KOPT-K1 (cell line): ENCODE results near the gene SPATA32.
A peak's percentile ranks its signal among the peaks of the same experiment; 100 is the strongest.

ENCODE experiments used
- H3K27ac ChIP-seq: fragments of 200-600 bp; sonication (generic); 2 replicates; pipeline ENCODE4 v1.5.1; 2016; ENCODE audit warnings: antibody characterized with exemption, mild to moderate bottlenecking, low read depth, low read length; ENCODE audit not compliant: poor library complexity, severe bottlenecking
- H3K36me3 ChIP-seq: fragments of 200-600 bp; sonication (generic); 2 replicates; pipeline ENCODE4 v1.5.1; 2017; ENCODE audit warnings: antibody characterized with exemption, mild to moderate bottlenecking, low read length, moderate library complexity; ENCODE audit not compliant: insufficient read depth
- H3K9me3 ChIP-seq: fragments of 200-600 bp; sonication (generic); 2 replicates; pipeline ENCODE4 v1.5.1; 2017; ENCODE audit warnings: antibody characterized with exemption, low read length, mild to moderate bottlenecking; ENCODE audit not compliant: insufficient read depth, poor library complexity, severe bottlenecking

The SPATA32 gene

DNA sequence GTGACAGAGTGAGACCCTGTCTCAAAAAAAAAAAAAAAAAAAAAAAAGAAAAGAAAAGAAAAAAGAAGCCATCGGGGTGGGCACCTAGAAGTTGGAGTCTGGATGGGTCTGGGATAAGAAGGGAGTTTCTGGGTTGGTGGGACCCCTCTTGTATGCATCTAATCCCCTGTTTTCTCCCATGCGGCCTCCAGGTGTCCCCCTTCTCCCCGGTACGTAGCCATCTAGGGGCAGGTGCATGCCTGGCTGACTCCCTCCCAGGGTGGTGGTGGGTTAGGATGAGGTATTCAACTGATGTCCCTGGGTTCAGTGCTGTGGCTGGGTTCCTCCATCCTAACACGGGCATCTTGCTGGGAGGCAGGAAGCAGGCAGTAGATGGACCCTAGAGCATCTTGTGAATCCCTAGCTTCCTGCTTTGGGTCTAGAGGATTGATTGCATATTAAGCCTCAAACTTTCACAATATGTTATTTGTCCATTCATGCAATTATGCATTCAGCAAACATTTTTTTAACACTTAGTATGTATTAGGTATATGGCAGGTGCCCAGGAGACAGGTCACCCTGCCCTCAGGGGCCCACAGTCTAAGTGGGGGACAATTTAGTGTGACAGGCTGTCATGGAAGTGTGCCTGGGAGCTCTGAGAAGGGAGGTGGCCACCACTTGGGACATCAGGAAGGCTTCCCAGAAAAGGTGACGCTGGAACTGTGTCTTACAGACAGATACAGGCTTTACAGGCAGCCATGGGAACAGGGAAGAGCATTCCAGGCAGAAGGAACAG is 27.1 kb downstream of the SPATA32 start:
- no peaks in the 10 kb centered on the region for H3K9me3 ChIP-seq
- peak overlapping the region; percentile 22 for H3K27ac ChIP-seq

DNA sequence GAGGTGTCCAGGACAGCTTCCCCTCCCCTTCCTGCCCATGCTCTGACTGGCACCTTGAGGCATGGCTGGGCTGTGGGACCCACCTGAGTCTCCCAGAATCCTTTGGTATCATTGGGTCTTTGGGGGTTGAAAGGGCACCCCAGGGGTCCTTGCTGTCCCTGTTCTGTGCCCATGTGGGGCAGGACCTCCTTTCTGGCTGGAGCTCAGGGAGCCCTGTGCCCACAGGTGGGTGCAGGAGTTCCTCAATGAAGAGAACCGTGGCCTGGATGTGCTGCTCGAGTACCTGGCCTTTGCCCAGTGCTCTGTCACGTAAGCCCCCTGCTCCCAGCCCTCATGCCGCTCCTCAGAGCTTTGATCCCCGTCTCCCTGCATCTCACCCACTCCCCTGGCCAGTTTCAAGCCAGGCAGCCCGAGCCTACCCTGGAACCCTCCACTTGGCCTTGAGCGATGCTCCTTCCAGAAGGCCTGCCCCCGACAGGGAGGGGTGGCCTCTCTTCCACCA is 28.4 kb downstream of the SPATA32 start:
- H3K36me3 ChIP-seq: peaks cover 72% of the 10 kb centered on the region

More for the DNA sequence above, 27.1 kb downstream of the SPATA32 start:
- peaks cover 86% of the 10 kb centered on the region for H3K36me3 ChIP-seq

GRCh38 chr17:45232514-45233422 is 29.1 kb downstream of the SPATA32 start:
- Histone ChIP-seq H3K36me3 (peaks cover 65% of the 10 kb centered on the region), H3K9me3 (no peaks in the 10 kb centered on the region), H3K27ac (peak overlapping the region; percentile 36)

More for the DNA sequence above, 28.4 kb downstream of the SPATA32 start:
- Histone ChIP-seq H3K9me3 (no peaks in the 10 kb centered on the region), H3K27ac (peak overlapping the region; percentile 36)

DNA sequence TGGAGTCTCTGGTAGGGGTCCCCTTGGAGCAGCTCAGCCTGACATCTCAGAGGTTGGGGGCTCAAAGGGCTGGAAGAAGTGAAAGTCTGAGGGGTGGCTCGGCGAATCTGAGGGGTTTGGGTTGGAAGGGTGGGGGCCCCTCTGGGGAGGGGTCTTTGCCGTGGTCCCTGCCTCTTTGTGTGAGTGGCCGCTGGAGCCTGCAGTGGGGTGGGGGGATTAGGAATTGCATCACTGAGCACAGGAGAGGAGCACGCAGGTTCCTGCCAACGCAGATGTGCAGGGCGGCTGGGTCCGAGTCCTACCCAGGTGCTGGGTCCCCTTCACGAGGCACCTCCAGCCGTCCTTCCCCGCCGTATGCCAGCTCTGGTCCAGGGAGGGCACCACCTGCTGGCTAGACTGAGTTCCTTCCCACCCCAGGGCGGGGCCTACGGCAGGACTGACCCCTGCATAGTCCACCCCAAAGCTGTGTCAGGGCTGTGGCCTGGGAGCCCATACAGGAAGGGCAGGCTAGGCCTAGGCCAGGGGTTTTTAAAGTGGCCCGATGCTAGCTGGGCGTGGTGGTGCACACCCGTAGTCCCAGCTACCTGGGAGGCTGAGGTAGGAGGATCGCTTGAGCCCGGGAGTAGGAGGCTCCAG is 30.3 kb downstream of the SPATA32 start:
- no peaks in the 10 kb centered on the region for H3K9me3 ChIP-seq
- peaks cover 53% of the 10 kb centered on the region for H3K36me3 ChIP-seq
- H3K27ac ChIP-seq: peak overlapping the region; percentile 98

GRCh38 chr17:45230787-45231480 is 31.0 kb downstream of the SPATA32 start:
- Histone ChIP-seq H3K36me3 (peaks cover 47% of the 10 kb centered on the region), H3K27ac (peak overlapping the region; percentile 98), H3K9me3 (no peaks in the 10 kb centered on the region)

DNA sequence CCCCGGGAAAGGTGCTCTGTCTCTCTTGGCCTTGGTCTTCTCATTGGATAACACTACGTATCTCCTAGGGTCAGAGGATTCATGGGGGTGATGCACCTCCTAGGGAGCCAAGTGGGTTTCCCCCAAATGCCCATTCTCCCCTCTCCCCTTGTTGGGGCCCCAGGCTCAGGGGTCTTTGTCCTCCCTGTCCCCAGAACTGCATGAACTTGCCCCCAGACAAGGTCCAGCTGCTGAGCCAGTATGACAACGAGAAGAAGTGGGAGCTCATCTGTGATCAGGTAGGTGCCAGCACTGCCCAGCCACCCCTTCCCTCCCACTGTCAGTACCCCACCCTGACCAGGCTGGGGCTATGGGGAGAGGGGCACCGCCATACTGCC is 31.5 kb downstream of the SPATA32 start:
- H3K36me3 ChIP-seq: peaks cover 41% of the 10 kb centered on the region
- peak overlapping the region; percentile 98 for H3K27ac ChIP-seq
- no peaks in the 10 kb centered on the region for H3K9me3 ChIP-seq

DNA sequence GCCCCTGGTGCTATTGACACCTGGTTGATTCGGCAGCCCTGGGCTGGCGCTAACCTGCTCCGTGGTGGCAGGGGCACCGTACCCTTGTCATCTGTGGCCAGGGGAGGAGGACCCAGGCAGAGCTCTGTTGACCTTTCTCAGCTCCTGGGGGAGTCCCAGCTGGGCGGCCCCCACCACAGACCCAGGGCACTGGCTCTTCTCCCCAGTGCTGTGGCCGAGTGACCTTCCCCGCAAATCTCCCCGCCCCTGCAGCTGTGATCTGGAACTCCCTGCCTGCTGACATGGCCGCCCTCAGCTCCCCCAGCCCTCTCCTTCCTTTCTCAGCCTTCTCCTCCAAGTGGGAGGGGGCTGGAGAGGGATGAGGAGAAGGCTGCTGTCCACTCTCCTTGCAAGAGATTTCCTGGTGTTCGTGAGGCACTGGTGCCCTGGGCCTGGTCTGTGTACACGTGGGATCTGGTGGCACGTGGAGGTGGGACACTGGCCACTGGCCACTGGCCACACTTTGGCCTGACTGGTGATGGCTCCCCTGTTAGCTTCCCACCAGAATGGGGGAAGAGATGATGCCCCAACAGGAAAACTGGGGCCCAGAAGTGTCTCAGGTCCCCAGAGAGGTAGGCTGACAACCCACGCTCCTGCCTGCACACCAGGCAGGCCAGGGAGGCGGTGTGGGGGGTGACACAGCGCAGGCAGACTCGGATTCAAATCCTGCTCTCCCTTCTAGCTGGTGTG is 32.0 kb downstream of the SPATA32 start:
- peak overlapping the region; percentile 98 for H3K27ac ChIP-seq
- H3K9me3 ChIP-seq: no peaks in the 10 kb centered on the region
- peaks cover 36% of the 10 kb centered on the region for H3K36me3 ChIP-seq

DNA sequence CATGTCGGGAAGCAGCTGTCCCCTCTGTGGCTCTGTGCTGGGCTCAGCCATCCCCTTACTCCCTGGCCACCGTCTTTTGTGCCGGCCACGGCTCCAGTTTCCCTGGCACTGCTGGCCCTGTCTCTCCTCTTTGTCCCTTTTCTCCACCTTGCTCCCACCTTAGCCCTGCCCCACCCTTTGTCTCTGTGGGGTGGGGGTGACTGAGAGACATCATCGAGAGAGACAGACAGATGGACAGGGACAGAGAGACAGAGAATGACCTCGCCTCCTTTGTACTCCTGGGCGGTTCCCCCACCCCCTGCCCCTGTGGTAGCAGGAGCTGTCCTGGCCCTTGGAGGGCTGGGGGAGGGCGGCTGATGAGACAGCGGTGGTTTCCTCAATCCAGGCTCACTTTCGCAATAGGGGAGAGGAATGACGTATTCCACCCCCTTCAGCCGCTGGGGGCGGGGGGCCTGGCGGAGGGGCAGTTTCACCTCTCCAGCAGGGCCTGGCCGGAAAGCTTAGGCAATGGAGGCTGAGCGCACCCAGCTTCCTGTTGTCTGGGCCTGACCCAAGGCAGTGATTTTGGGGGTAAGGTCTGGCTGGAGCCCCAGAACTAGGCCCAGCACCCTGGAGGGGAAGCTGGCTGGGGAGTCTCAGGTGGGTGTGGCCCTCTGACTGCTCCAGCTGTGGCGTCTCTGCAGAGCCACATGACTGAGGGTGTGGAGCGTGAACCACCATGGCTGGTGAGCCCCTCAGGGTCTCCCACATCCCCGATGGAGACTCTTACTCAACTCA is 32.9 kb downstream of the SPATA32 start:
- H3K9me3 ChIP-seq: no peaks in the 10 kb centered on the region
- H3K36me3 ChIP-seq: peaks cover 30% of the 10 kb centered on the region
- peak overlapping the region; percentile 98 for H3K27ac ChIP-seq

DNA sequence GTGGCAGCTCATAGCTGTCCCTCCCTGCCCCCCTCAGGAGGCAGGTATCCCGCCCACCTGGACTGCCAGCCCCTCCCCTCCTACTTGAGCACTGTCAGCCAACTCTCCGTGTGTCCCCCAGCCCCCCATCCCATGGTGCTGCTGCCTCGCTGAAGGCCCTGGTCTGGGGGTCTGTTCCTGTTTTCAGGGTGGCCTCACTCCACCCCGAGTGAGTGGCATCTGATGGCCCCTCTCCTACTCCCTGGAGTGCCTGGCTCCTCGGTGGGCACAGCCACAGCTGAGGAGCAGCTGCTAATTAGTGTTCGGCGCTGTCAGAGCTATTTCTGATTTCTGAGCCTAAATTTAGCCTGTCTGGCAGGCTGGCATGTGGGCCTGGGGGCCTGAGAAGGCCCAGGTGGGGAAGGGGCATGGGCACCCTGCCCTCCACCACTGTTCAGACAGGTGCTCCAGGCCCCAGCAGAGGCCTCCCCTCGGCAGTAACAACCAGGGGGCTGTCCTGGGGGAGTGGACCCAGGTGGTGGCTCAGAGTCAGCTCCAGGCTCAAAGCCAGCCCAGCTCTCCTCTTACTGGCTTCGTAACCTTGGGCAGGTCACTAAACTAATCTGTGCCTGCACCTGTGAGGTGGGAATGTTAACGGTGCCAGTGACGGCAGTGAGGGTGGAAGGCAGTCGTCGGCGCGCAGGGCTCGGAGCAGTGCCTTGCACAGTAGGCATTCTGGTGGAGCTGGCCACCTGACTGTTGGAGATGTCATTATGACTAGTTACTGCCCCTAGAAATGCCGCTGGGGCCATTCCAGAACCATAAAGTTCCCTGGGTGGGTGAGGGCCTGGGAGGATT is 33.8 kb downstream of the SPATA32 start:
- Histone ChIP-seq H3K27ac (peak overlapping the region; percentile 98), H3K9me3 (no peaks in the 10 kb centered on the region), H3K36me3 (peaks cover 21% of the 10 kb centered on the region)

DNA sequence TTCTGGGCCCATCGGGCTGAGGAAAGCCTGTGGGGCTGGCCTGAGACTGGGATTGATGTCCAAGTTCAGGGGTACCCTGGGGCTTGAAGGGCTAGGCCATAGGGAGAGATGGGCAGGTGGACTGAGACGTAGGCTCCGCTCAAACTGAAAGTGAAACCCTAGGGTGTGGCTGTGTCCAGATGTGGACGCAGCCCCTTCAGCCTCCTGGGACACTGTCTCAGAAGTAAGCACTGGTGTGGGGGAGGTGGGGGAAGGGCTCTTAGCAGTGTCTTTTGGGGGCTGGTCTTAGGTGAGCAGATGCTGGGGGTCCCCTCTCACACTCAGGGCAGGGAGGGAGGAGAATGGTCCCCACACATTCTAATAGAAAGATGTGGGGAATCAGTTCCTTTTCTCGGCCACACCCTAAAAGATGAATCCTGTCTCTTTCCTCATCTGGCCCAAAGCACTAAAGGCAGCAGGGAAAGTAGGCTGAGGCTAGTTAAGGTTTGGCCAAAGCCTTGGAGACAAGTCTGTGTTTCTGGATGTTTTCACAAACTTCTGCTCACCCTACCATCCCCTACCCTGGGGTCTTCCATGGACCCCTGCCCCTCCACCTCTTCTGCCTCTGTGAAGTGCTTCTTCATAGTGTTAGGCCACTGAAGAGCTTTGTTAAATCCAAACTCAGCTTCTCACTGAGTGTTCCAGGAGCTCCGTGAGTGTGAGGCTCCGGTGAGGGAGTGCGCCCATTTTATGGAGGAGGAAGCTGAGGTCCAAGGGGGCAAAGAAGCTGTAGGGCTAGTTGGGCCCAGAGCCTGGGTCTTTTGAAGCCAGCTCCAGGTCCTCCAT is 34.6 kb downstream of the SPATA32 start:
- Histone ChIP-seq H3K36me3 (peaks cover 13% of the 10 kb centered on the region; the same call in 1 of the 2 replicates), H3K27ac (peak overlapping the region; percentile 98), H3K9me3 (no peaks in the 10 kb centered on the region)

DNA sequence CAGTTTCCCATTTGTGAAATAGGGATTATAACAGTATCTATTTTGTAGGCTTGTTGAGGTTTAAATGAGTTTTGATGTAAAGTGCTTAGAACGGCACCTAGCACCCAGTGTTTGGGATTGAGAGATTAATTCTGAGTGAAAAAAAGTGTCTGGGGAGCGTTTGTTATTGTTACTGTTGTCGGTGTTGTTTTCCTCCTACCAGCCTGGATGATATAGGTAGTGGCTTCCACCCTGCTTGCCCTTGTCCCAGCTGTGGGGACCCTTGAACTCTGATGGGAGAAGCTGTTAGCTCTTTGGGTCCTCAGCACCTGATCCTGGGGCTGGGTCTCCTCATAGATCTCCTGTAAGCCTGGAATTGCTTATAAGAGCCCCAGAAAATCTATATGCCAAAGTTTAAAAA is 35.3 kb downstream of the SPATA32 start:
- Histone ChIP-seq H3K9me3 (no peaks in the 10 kb centered on the region), H3K36me3 (peaks cover 7% of the 10 kb centered on the region; the same call in 1 of the 2 replicates), H3K27ac (peak overlapping the region; percentile 98)

DNA sequence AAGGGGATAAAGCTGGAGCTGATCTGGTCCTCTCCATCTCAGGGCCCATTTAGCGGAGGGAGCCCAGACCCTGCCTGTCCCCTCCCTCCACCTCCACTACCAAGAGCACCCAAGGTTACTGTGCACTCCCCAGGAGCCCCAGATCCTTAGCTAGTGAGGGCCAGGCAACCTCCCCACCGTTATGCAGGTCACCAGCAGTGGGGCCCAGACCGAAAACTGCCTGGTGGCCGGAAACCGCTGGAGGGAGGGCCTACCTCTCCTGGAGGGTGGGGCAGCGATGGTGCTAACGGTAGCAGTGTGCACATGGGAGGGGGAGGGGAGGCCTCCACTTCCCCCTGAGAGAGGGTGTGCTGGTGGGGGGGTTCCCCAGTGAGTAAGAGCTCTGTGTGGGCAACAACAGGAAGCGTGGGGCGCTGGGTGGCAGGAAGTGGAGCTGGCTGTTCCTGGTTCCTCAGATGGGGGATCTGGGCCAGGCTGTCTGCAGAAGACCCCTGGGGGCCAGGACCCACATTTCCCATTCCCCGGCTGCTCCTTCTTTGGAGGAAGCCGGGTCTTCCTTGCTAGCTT is 35.8 kb downstream of the SPATA32 start:
- Histone ChIP-seq H3K27ac (peak overlapping the region; percentile 98), H3K36me3 (peaks cover 7% of the 10 kb centered on the region; the same call in 1 of the 2 replicates), H3K9me3 (no peaks in the 10 kb centered on the region)
